GM04504 (cell line): Measurements from ENCODE around the gene AGPAT3.

Experiments used
- DNase-seq: peaks from one replicate; pipeline ENCODE4 v3.0.0-alpha.2; 2012; ENCODE audit warnings: low read depth

AGPAT3 gene

DNA sequence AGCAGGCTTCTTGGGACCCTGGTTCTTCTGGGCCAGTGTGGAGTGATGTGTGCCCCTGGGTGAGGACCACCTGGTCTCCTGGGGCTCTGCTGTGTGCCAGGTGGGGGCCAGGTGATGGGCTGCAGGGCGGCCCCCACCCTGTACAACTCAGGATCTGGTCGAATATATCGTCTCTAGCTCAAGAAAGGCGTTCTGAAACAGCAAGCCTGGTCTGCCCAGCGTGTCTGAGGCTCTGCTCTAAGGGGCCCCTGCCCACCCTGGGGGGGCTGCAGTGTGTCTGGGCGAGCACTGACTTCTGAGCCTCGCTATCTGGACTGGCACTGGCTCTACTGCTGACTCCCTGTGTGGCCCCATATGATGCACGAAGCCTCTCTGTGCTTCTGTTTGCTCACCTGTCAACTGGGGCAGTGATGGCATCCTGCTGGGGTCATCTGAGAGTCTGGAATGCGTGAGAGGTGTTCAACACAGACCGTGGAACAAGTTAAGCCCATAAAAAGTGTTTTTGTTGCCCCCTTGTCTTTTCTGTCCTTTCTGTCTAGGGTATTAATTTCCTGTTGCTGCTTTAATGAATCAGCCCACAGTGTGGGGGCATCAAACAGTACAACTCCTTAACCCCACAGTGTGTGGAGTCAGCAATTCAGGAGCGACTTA is 91.1 kb downstream of the AGPAT3 start:
- no peak for DNase-seq

DNA sequence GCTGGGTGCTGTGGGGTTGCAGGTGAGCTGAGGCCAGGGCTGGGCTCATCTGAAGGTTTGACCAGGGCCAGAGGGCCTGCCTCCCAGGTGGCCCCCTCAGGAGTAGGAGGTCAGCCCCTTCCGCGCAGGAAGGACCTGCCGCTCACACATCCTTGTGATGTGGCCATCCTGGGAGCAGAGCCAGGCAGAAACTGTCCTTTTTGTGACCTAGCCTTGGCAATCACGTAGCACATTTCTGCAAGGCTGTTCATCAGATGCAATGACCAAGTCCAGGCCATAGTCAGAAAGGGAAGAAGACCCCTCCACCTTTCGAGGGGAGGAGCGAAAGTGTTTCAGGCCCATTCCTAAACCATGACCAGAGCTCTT is 91.6 kb downstream of the AGPAT3 start:
- DNase-seq, result no peak

GRCh38 chr21:43957128-43957571 is 92.1 kb downstream of the AGPAT3 start:
- DNase-seq, result no peak

DNA sequence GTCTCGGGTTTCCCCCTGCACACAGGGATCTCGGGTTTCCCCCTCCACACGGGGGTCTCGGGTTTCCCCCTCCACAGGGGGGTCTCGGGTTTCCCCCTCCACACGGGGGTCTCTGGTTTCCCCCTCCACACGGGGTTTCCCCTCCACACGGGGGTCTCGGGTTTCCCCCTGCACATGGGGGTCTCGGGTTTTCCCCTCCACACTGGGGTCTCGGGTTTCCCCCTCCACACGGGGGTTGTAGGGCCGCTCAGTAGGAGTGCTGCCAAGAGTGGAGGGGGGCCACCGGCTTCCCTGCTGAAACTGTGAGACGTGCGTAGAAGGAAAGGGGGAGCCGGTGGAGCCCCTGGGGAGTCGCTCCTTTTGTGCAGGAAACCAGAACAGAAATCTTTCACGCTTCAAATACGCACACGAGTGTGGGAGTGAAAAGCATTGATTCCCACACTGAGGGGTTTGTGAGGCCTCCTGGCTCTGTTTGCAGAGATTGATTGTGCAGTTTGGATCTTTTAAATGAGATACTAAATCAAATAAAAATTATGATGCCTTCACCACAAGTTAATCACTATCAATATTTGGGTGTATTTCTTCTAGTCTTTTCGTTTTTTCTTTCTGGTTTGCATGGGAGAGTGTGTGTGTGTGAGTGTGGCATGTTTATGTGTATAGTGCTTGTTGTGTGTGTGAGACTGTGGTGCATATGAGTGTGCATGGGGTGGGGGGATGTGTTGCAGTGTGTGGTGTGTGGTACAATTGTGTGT is 92.8 kb downstream of the AGPAT3 start:
- no peak for DNase-seq

GRCh38 chr21:43958364-43959158 is 93.5 kb downstream of the AGPAT3 start:
- no peak for DNase-seq

- no peak for DNase-seq
These were observed 94.5 kb downstream of the AGPAT3 start for GRCh38 chr21:43959231-43960116.

DNA sequence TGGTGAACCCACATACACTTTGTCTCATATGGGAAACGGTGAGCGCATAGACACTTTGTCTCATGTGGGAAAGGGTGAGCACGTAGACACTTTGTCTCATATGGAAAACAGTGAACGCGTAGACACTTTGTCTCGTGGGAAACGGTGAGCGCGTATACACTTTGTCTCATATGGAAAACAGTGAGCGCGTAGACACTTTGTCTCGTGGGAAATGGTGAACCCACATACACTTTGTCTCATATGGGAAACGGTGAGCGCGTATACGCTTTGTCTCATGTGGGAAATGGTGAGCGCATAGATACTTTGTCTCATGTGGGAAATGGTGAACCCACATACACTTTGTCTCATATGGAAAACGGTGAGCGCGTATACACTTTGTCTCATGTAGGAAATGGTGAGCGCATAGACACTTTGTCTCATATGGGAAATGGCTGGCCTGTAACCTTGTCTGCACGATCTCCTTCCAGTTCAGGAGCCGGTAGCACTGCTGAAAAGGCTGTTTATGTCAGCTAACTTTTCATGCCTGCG is 96.4 kb downstream of the AGPAT3 start:
- DNase-seq, result no peak

GRCh38 chr21:43965911-43966585 is 101.0 kb downstream of the AGPAT3 start:
- no peak for DNase-seq

- DNase-seq, result no peak
These were observed 102.0 kb downstream of the AGPAT3 start for GRCh38 chr21:43966946-43967512.

DNA sequence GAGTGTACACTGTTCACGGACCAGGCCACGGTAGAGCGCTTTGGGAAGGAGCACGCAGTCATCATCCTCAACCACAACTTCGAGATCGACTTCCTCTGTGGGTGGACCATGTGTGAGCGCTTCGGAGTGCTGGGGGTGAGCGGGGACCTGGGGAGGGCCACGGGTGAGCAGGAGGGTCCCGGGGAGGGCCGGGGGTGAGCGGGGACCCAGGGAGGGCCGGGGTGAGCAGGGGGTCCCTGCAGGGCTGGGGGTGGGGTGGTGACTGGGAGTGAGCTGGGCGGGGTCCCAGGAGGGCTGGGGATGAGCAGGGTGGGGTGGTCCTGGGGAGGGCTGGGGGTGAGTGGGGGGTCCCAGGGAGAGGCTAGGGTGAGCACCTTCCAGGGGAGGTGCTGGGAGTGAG is 103.0 kb downstream of the AGPAT3 start:
- no peak for DNase-seq

GRCh38 chr21:43968410-43969114 is 103.5 kb downstream of the AGPAT3 start:
- DNase-seq, result no peak

DNA sequence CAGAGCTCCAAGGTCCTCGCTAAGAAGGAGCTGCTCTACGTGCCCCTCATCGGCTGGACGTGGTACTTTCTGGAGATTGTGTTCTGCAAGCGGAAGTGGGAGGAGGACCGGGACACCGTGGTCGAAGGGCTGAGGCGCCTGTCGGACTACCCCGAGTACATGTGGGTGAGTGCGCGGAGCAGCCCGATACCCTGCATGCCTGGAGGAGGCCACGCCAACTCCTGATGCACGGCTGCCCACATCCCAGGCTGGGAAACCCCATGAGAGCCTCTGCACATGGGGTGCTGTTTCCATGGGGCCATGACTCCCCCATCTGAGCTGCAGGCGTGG is 104.1 kb downstream of the AGPAT3 start:
- no peak for DNase-seq

DNA sequence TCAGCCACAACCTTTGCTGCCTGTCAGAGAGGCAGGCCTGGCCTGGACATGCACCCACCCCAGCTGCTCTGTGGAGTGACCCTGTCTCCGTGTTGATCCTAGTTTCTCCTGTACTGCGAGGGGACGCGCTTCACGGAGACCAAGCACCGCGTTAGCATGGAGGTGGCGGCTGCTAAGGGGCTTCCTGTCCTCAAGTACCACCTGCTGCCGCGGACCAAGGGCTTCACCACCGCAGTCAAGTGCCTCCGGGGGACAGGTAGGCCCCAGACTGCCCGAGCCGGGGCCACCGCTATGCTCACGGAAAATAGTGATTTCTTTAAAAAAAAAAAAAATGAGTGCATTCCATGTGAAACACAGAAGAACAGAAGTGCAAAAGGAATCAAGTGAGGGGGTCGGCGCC is 105.5 kb downstream of the AGPAT3 start:
- no peak for DNase-seq

DNA sequence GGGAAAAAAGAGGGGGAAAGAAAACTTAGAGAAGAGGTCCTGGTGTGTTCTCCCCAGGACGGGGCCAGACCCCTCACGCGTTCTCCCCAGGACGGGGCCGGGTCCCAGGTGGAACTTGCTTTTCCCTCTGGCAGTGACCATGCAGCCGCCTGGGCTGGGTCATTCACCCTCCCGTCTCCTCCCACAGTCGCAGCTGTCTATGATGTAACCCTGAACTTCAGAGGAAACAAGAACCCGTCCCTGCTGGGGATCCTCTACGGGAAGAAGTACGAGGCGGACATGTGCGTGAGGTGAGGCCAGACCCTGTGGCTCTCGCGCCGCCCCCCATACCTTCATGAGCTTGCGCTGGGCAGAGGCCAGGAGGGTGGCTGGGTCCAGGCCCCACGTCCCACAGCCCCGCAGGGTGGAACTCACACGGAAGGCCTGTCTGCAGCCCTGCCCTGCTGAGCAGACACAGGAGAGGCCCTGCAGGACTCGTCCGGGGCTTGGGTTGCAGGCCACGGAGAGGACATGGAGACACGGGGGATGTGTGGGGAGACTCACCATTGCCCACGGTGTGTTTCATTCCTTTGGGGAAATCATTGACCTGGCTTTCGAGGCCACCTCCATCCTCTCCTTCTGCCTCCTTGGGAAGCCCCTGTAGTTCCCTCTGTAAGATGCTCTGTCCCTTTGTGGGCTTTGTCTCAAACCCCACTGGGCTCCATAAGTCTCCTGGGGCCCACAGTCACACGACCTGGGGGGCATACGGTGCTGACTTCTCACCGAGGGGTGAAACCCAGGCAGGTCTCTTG is 106.4 kb downstream of the AGPAT3 start:
- DNase-seq, result no peak

- DNase-seq, result no peak
These were observed 106.9 kb downstream of the AGPAT3 start for GRCh38 chr21:43971992-43972255.

- DNase-seq, result no peak
These were observed 108.0 kb downstream of the AGPAT3 start for GRCh38 chr21:43972850-43973633.

GRCh38 chr21:43973634-43973955 is 108.6 kb downstream of the AGPAT3 start:
- no peak for DNase-seq

DNA sequence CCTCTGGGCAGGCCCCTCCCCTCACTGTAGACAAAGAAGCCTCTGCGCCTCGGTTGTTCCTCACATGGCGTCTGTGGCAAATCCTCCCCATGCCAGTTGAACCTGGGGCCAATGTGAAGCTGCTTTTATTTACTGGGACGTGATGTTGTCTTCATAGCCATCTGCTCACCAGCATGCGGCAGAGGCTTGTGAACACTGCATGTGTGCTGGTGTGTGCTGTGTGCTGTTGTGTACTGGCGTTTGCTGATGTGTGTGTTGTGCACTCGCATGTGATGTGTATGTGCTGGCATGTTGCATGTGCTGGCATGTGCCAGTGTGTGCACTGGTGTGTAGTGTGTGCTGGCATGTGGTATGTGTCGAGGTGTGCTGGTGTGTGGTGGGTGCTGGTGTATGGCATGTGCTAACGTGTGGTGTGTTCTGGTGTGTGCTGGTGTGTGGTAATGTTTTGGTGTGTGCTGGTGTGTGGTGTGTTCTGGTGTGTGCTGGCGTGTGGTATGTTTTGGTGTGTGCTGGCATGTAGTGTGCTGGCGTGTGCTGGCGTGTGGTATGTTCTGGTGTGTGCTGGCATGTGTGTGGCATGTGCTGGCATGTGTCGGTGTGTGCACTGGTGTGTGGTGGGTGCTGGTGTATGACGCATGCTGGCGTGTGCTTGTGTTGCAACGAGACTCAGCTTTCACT is 109.9 kb downstream of the AGPAT3 start:
- DNase-seq, result no peak
